Measurements from ENCODE around the gene P2RY6.

The P2RY6 gene

DNA sequence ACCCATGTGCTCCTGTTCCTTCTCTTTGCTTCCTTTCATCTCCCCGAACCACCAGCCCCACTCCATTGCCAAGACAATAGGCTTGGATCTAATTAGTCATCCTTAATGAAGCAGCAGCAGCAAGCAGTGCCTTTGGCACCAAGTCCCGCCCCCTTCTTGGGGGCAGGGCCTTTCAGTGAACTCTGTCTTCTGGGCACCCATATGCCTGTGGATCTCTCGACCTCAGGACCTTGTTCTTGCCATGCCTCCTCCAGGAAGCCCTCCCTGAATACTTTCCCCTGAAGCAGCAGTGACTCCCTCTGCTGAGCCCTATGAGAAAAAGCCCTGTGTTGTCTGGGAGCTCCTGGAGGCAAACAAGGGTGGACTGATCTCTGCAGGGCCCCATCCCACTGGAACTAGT is 68.0 kb downstream of the P2RY6 start:
- no peak for DNase-seq

GRCh38 chr11:73342633-73343032 is 70.5 kb downstream of the P2RY6 start:
- DNase-seq: no peak

DNA sequence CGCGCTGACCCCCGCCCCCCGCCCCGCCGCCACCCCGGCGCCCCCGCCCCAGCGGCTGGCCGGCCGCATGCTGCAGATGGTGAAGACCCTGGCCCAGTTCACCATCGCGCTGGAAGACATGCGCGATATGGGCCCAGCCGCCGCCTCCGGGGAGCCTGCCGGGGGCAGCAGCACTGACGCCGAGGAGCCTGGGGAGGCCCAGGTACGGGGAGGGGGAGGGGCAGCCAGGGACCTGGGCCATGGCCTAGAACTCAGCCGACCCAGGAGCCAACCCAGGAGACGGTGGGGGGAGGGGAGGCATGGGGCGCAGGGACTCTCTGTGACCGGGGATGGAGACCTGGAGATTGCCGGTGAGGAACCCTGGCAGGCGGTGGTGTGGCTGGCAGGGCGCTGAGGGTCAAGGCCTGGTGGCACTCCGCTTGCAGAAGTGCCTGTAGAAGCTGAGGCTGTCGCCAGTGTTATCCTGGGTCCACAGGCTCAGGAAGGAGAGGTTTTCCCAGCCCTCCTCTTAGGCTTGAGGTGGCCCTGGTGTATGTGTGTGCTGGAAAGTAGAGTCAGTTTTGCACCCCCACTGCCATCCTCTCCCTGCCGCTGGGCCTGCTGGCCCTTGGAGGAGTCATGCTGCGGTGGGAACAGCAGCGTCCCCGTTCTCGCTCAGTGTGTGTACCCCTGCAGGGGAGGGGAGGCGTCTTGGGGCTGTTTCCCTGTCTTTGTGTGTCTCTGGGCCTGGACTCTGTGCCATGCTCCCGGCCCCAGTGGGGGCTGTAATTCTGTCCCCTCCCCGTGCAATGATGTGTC is 71.1 kb downstream of the P2RY6 start:
- DNase-seq: no peak

DNA sequence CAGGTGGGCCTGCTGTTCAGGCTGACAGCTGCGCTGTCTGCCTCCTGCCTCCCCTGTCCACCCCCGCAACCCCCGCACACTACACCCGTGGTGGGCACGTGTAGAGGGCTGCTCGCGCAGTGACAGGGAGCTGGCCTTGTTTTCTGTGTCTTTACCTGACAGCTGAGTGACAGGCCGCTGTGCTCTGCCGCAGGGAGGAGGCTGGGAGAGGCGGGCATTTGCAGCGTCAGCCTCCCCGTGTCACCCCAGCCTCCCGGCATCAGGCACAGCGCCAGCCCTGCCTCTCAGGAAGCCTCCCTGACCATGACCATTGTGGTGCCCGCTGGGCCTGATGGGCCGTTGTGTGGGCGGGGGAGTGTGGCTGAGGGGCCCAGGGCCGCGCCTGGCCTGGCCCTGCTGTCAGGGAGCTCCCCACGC is 72.1 kb downstream of the P2RY6 start:
- DNase-seq: no peak

- DNase-seq: no peak
Measured at GRCh38 chr11:73345481-73346160, 73.5 kb downstream of the P2RY6 start.

DNA sequence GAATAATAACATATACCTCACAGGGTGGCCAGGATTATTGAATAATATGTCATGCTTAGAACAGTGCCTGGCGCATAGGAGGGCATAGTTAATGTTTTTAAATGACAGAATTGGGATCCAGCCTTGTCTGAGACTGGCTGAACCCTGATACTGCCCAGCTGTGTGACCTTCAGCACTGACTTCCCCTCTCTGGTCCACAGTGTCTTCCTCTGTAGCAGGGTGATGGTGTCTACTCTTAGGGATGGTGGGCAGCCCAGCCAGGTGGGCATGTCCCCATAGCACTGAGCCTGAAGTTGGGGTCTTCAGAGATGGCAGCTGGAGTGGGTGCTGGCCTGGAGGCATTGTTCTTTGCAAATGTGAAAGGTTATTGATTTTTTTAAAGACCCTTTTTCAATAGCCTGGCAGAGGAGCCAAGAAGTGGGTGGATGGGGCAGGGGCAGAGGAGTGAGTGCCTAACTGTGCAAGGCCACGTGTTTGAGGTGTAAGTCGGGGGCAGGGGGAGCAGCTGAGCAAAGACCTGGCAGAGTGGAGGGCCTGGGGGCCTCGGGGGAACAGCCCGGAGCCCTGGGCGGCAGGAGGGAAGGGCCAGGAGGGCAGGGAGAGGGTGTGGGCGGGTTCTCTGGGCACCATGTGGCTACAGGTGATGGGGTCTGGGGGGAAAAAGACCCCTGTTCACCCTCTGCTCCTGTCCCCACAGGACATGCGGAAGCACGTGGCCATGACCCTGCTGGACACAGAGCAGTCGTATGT is 74.2 kb downstream of the P2RY6 start:
- no peak for DNase-seq

DNA sequence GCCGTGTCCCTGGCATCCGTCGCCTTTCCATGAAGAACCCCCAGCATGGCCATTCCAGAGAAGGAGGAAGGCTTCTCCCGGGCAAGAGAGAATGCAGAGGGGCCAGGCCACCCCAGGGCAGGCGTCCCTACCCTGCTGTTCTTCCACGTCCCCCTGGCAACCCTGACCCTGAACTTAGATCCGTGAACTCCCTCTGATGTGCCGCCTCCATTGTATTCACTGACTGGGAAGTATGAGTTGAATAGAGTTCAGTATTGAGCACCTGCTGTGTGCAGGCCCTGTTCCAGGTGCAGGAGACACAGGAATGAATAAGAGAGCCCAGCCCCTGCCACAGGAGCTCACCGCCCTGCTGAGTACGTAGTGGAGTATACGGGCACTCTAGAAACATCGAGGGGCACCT is 74.9 kb downstream of the P2RY6 start:
- DNase-seq: no peak

All from inflammatory macrophage treated with lipopolysaccharide for 1 hour (primary cell).